ENCODE data around the gene TXNIP. TPM values are rescaled to one million over a fixed set of nuclear protein-coding genes. Genes with fewer than 3 reads are reported as not detected.
"Not testable (repeated sequence)": the region's sequence is repeated elsewhere in the genome, so short reads cannot be mapped to it uniquely, and the experiment has no call there.

The TXNIP gene
- total RNA-seq, 1 experiment from 2014 or later: 131 TPM

GRCh38 chr1:146031476-146031875 is 35.1 kb upstream of the TXNIP start:
- DNase-seq: no peak
- Histone ChIP-seq H3K9me3 (ENCODE audit: insufficient read depth, low read depth) (no peaks in the 10 kb centered on the region), H3K79me2 (ENCODE audit: low read depth) (no peaks in the 10 kb centered on the region), H2AFZ (no peak overlapping the region), H3F3A (ENCODE audit: insufficient read depth, low read depth) (peaks cover 15% of the 10 kb centered on the region), H3K27me3 (ENCODE audit: insufficient read depth, low read depth) (no peaks in the 10 kb centered on the region), H3K4me1 (replicated peaks; ENCODE audit: insufficient read depth) (no peaks in the 10 kb centered on the region), H3K4me3 (no peak overlapping the region), H3K27ac (no peak overlapping the region), H3K9me2 (ENCODE audit: insufficient read depth) (no peaks in the 10 kb centered on the region), H4K20me1 (ENCODE audit: insufficient read depth) (peaks cover 4% of the 10 kb centered on the region; the same call in 1 of the 2 replicates), H3K36me3 (ENCODE audit: low read depth) (no peaks in the 10 kb centered on the region), H3K4me2 (no peak overlapping the region)
- ChIA-PET CTCF (no interaction called here), POLR2A (ENCODE audit: unreplicated experiment) (no interaction called here)
- no TSS peak for BruUV-seq (replicated peaks)
- TF ChIP-seq EZH2 (IDR thresholded peaks at IDR 0.05; ENCODE audit: low read depth): no peak
- intact Hi-C loops (cut with micrococcal nuclease; ENCODE audit: unreplicated experiment): no loop called here

- H2AFZ ChIP-seq: no peak overlapping the region
- CTCF ChIA-PET: no interaction called here
- no peak for TF ChIP-seq EZH2 (IDR thresholded peaks at IDR 0.05; ENCODE audit: low read depth)
- TF ChIP-seq CTCF (conservative IDR thresholded peaks at IDR 0.05): no peak
- intact Hi-C loops (cut with micrococcal nuclease; ENCODE audit: unreplicated experiment): no loop called here
- no peaks in the 10 kb centered on the region for H3K4me1 ChIP-seq (replicated peaks; ENCODE audit: insufficient read depth)
- H3K4me3 ChIP-seq: no peak overlapping the region
- no peaks in the 10 kb centered on the region for H4K20me1 ChIP-seq (ENCODE audit: insufficient read depth)
- no peaks in the 10 kb centered on the region for H3K79me2 ChIP-seq (ENCODE audit: low read depth)
- H3K27me3 ChIP-seq (ENCODE audit: insufficient read depth, low read depth): no peaks in the 10 kb centered on the region
- H3K9me2 ChIP-seq (ENCODE audit: insufficient read depth): no peaks in the 10 kb centered on the region
- no peak overlapping the region for H3K27ac ChIP-seq
- H3K36me3 ChIP-seq (ENCODE audit: low read depth): no peaks in the 10 kb centered on the region
- BruUV-seq (replicated peaks): no TSS peak
- H3F3A ChIP-seq (ENCODE audit: insufficient read depth, low read depth): 0 out of 2 replicates have a peak, but pooled peaks cover 3% of the 10 kb centered on the region
- no peak for DNase-seq
- H3K9me3 ChIP-seq (ENCODE audit: insufficient read depth, low read depth): no peaks in the 10 kb centered on the region
- POLR2A ChIA-PET (ENCODE audit: unreplicated experiment): no interaction called here
- no peak overlapping the region for H3K4me2 ChIP-seq
These were observed 32.7 kb upstream of the TXNIP start for GRCh38 chr1:146029117-146029516.

- H3K4me2 ChIP-seq; H3K9me2 ChIP-seq (ENCODE audit: insufficient read depth); H3K4me1 ChIP-seq (replicated peaks; ENCODE audit: insufficient read depth); H3K9me3 ChIP-seq (ENCODE audit: insufficient read depth, low read depth); BruUV-seq (replicated peaks); POLR2A ChIA-PET (ENCODE audit: unreplicated experiment); H3F3A ChIP-seq (ENCODE audit: insufficient read depth, low read depth); H3K36me3 ChIP-seq (ENCODE audit: low read depth); H3K27ac ChIP-seq; H3K4me3 ChIP-seq; H3K27me3 ChIP-seq (ENCODE audit: insufficient read depth, low read depth); H2AFZ ChIP-seq; H4K20me1 ChIP-seq (ENCODE audit: insufficient read depth); intact Hi-C loops (cut with micrococcal nuclease; ENCODE audit: unreplicated experiment); H3K79me2 ChIP-seq (ENCODE audit: low read depth); DNase-seq: not testable (repeated sequence)
- CTCF ChIA-PET: interaction anchor here (1.0 kb wide), 1 partner anchor 12 kb away, joined by 14 read pairs; no protein-coding TSS in a partner anchor
These were observed 30.3 kb upstream of the TXNIP start for GRCh38 chr1:146026650-146027049.

GRCh38 chr1:146025787-146026495 is 29.6 kb upstream of the TXNIP start:
- H3F3A ChIP-seq (ENCODE audit: insufficient read depth, low read depth); H2AFZ ChIP-seq; H3K9me3 ChIP-seq (ENCODE audit: insufficient read depth, low read depth); DNase-seq; H4K20me1 ChIP-seq (ENCODE audit: insufficient read depth); CTCF ChIA-PET; H3K27me3 ChIP-seq (ENCODE audit: insufficient read depth, low read depth); H3K27ac ChIP-seq; BruUV-seq (replicated peaks); H3K4me2 ChIP-seq; H3K36me3 ChIP-seq (ENCODE audit: low read depth); intact Hi-C loops (cut with micrococcal nuclease; ENCODE audit: unreplicated experiment); H3K9me2 ChIP-seq (ENCODE audit: insufficient read depth); H3K79me2 ChIP-seq (ENCODE audit: low read depth); H3K4me3 ChIP-seq; H3K4me1 ChIP-seq (replicated peaks; ENCODE audit: insufficient read depth): not testable (repeated sequence)
- POLR2A ChIA-PET (ENCODE audit: unreplicated experiment): interaction anchor here (0.6 kb wide), 1 partner anchor 1058 kb away, joined by 3 read pairs; no protein-coding TSS in a partner anchor
